CD14-positive monocyte (primary cell): ENCODE results near the gene GPI. TPM values are rescaled to one million over a fixed set of nuclear protein-coding genes. Genes with fewer than 3 reads are reported as not detected.

ENCODE experiments used
- DNase-seq, 3 donors: peaks; one replicate each; pipeline ENCODE4 v3.0.0-alpha.2; 2011 to 2022
- H2AFZ ChIP-seq: 2 replicates; pipeline ENCODE4 v1.6.0; 2012; ENCODE audit warnings: mild to moderate bottlenecking, low read depth, low read length, inconsistent platforms; ENCODE audit not compliant: insufficient read depth, poor library complexity, severe bottlenecking
- H3K27ac ChIP-seq, 2 donors: 1 replicate in 1 of 2; 2 replicates in 1 of 2; pipeline ENCODE4 v1.5.1; 2012 to 2013; ENCODE audit warnings: low read length in 2 of 2, control low read depth in 1 of 2, inconsistent platforms in 1 of 2, low read depth in 1 of 2, mild to moderate bottlenecking in 1 of 2
- H3K27me3 ChIP-seq, 2 donors: one replicate each; pipeline versions ENCODE4 v1.6.0 to v1.6.1; 2011 to 2013; ENCODE audit warnings: low read length in 2 of 2; ENCODE audit not compliant: control insufficient read depth in 2 of 2, insufficient read depth in 2 of 2
- H3K36me3 ChIP-seq, 2 donors: replicated peaks in 1 of 2; 1 replicate in 1 of 2; 2 replicates in 1 of 2; pipeline versions ENCODE4 v1.5.1 to v1.6.1; 2012 to 2013; ENCODE audit warnings: low read length in 2 of 2, control low read depth in 1 of 2, inconsistent platforms in 1 of 2, mild to moderate bottlenecking in 1 of 2; ENCODE audit not compliant: insufficient read depth in 2 of 2, control insufficient read depth in 1 of 2
- H3K4me1 ChIP-seq, 2 donors: 1 replicate in 1 of 2; 2 replicates in 1 of 2; pipeline versions ENCODE4 v1.5.1 to v1.6.1; 2012 to 2013; ENCODE audit warnings: low read length in 2 of 2, control low read depth in 1 of 2, inconsistent platforms in 1 of 2, mild to moderate bottlenecking in 1 of 2, moderate library complexity in 1 of 2; ENCODE audit not compliant: insufficient read depth in 2 of 2, control insufficient read depth in 1 of 2
- H3K4me2 ChIP-seq: replicated peaks from 2 replicates; pipeline ENCODE3; 2012; ENCODE audit warnings: low read length, moderate library complexity, mild to moderate bottlenecking; ENCODE audit not compliant: poor library complexity, severe bottlenecking; ENCODE audit errors: extremely low read depth
- H3K4me3 ChIP-seq, 3 experiments: fragments of 200-600 bp in 1 of 3; sonication (generic) in 1 of 3; replicated peaks in 1 of 3; 1 replicate in 2 of 3; 2 replicates in 1 of 3; pipeline ENCODE4 v1.5.1; 2011 to 2013; ENCODE audit warnings: low read length in 3 of 3, mild to moderate bottlenecking in 3 of 3, control low read depth in 2 of 3, low read depth in 2 of 3, inconsistent platforms in 1 of 3, moderate library complexity in 1 of 3
- H3K79me2 ChIP-seq: 2 replicates; pipeline ENCODE4 v1.6.0; 2012; ENCODE audit warnings: mild to moderate bottlenecking, control low read depth, inconsistent platforms, low read length, moderate library complexity; ENCODE audit not compliant: insufficient read depth
- H3K9ac ChIP-seq: 2 replicates; pipeline ENCODE4 v1.6.0; 2017; ENCODE audit warnings: low read length, mild to moderate bottlenecking; ENCODE audit not compliant: insufficient read depth, poor library complexity, severe bottlenecking
- H3K9me3 ChIP-seq, 2 donors: replicated peaks in 1 of 2; 1 replicate in 1 of 2; 2 replicates in 1 of 2; pipeline versions ENCODE4 v1.5.1 to v1.6.1; 2012 to 2013; ENCODE audit warnings: low read length in 2 of 2, control low read depth in 1 of 2; ENCODE audit not compliant: control insufficient read depth in 1 of 2, insufficient read depth in 1 of 2
- H4K20me1 ChIP-seq: 2 replicates; pipeline ENCODE4 v1.6.0; 2012; ENCODE audit warnings: mild to moderate bottlenecking, low read length, control low read depth, moderate library complexity; ENCODE audit not compliant: insufficient read depth
- H3K27ac Mint-ChIP-seq, 7 donors: one replicate each; pipeline ENCODE4 v1.8.0; 2020; ENCODE audit warnings: mild to moderate bottlenecking in 7 of 7, mixed read lengths in 7 of 7, moderate library complexity in 6 of 7, inconsistent platforms in 2 of 7
- H3K27me3 Mint-ChIP-seq, 3 donors: one replicate each; pipeline ENCODE4 v1.8.0; 2021 to 2022; ENCODE audit warnings: low read depth in 3 of 3, mild to moderate bottlenecking in 3 of 3, mixed read lengths in 3 of 3, moderate library complexity in 3 of 3, inconsistent platforms in 1 of 3
- H3K36me3 Mint-ChIP-seq, 2 donors: one replicate each; pipeline ENCODE4 v1.8.0; 2020; ENCODE audit warnings: mixed read lengths in 2 of 2, inconsistent platforms in 1 of 2, mild to moderate bottlenecking in 1 of 2
- H3K4me1 Mint-ChIP-seq: one replicate; pipeline ENCODE4 v1.8.0; 2020; ENCODE audit warnings: mild to moderate bottlenecking, mixed read lengths
- H3K4me3 Mint-ChIP-seq, 2 donors: one replicate each; pipeline ENCODE4 v1.8.0; 2020; ENCODE audit warnings: mild to moderate bottlenecking in 2 of 2, mixed read lengths in 2 of 2, moderate library complexity in 1 of 2
- H3K9me3 Mint-ChIP-seq, 7 donors: one replicate each; pipeline ENCODE4 v1.8.0; 2020 to 2022; ENCODE audit warnings: mixed read lengths in 7 of 7, mild to moderate bottlenecking in 6 of 7, moderate library complexity in 6 of 7, inconsistent platforms in 2 of 7
- CTCF ChIP-seq: fragments of 200-600 bp; IDR thresholded peaks from one replicate; pipeline ENCODE4 v1.8.0; 2022; ENCODE audit warnings: antibody characterized with exemption, mild to moderate bottlenecking
- WGBS: methylation state at CpG from one replicate; pipeline ENCODE4 v1.1.5; 2013; ENCODE audit warnings: missing lambda C conversion rate; ENCODE audit not compliant: insufficient coverage; 5-methylcytosine and 5-hydroxymethylcytosine counted together
- intact Hi-C, 2 donors: fragments of 100-400 bp; cut with micrococcal nuclease; formaldehyde crosslinking; loops; one replicate each; pipeline versions ENCODE4 v1.15.0 to v1.15.1; 2023
- polyA plus RNA-seq, 3 donors: library from polyadenylated mRNA; depleted of rRNA in 1 of 3; unstranded in 2 of 3; stranded (reverse) in 1 of 3; fragments of 300-500 nt in 2 of 3; fragments of >200 nt in 1 of 3; fragmentation: Illumina TruSeq in 2 of 3; gene quantifications; 1 replicate in 2 of 3; 2 replicates in 1 of 3; pipeline ENCODE4 v1.2.3, GENCODE V29; 2012 to 2021

Gene GPI
- polyA plus RNA-seq, 3 donors = 81.2 to 107 (median 95.3) TPM

- H3K9me3 Mint-ChIP-seq = peaks cover 0 to 5% (median 3%) of the 10 kb centered on the region in 7 donors
- H3K9ac ChIP-seq = no peak overlapping the region
- no peaks in the 10 kb centered on the region for H3K79me2 ChIP-seq
- no peaks in the 10 kb centered on the region for H3K27me3 ChIP-seq
- no peak overlapping the region for H3K4me3 ChIP-seq
- H3K27ac ChIP-seq = no peak overlapping the region
- H3K4me2 ChIP-seq = no peak overlapping the region
- no peak overlapping the region for H3K27ac Mint-ChIP-seq
- no peak overlapping the region for H3K4me3 Mint-ChIP-seq
- no peaks in the 10 kb centered on the region for H3K4me1 Mint-ChIP-seq
- no peaks in the 10 kb centered on the region for H4K20me1 ChIP-seq
- no peaks in the 10 kb centered on the region for H3K4me1 ChIP-seq
- peaks cover 6 to 13% of the 10 kb centered on the region in 2 donors for H3K36me3 Mint-ChIP-seq
- no peaks in the 10 kb centered on the region for H3K36me3 ChIP-seq
- TF ChIP-seq CTCF = no peak
- no peak overlapping the region for H2AFZ ChIP-seq
- no peak for DNase-seq
- intact Hi-C loops = no loop called here
- WGBS = 100% methylated on average over 3 of the region's 4 CpGs
- no peaks in the 10 kb centered on the region for H3K9me3 ChIP-seq
- H3K27me3 Mint-ChIP-seq = peaks cover 2 to 5% (median 4%) of the 10 kb centered on the region in 3 donors
These were observed 13.6 kb upstream of the GPI start for GRCh38 chr19:34351382-34351826.

- no peaks in the 10 kb centered on the region for H3K36me3 ChIP-seq
- H2AFZ ChIP-seq = no peak overlapping the region
- intact Hi-C loops = no loop called here
- H3K4me2 ChIP-seq = no peak overlapping the region
- H3K4me1 Mint-ChIP-seq = peaks cover 4% of the 10 kb centered on the region
- no peaks in the 10 kb centered on the region for H3K9me3 ChIP-seq
- peaks cover 2 to 3% of the 10 kb centered on the region in 2 donors for H3K4me1 ChIP-seq
- no peak overlapping the region for H3K4me3 ChIP-seq
- H4K20me1 ChIP-seq = no peaks in the 10 kb centered on the region
- H3K36me3 Mint-ChIP-seq = peaks cover 6 to 9% of the 10 kb centered on the region in 2 donors
- no peak overlapping the region for H3K4me3 Mint-ChIP-seq
- DNase-seq = no peak
- no peak overlapping the region for H3K27ac Mint-ChIP-seq
- no peaks in the 10 kb centered on the region for H3K27me3 ChIP-seq
- H3K27me3 Mint-ChIP-seq = peaks cover 2 to 5% (median 4%) of the 10 kb centered on the region in 3 donors
- 100% methylated on average over 4 of the region's 7 CpGs for WGBS
- H3K9ac ChIP-seq = no peak overlapping the region
- H3K27ac ChIP-seq = no peak overlapping the region
- H3K9me3 Mint-ChIP-seq = peaks cover 0 to 5% (median 0%) of the 10 kb centered on the region in 7 donors
- TF ChIP-seq CTCF = no peak
- H3K79me2 ChIP-seq = no peaks in the 10 kb centered on the region
These were observed 11.4 kb upstream of the GPI start for GRCh38 chr19:34353546-34353945.
